H1 (cell line): ENCODE measurements around the gene C1GALT1. TPM values are rescaled to one million over a fixed set of nuclear protein-coding genes. Genes with fewer than 3 reads are reported as not detected.

Source experiments
- HDAC2 ChIP-seq, 2 experiments: fragments of 300-600 bp in 1 of 2; sonication (generic) in 1 of 2; IDR thresholded peaks; 2 replicates each; pipeline ENCODE4 v1.6.1; 2011 to 2012; ENCODE audit warnings: low read depth in 2 of 2, low read length in 2 of 2, mild to moderate bottlenecking in 2 of 2, moderate library complexity in 2 of 2, borderline replicate concordance in 1 of 2, inconsistent platforms in 1 of 2
- JUND ChIP-seq: IDR thresholded peaks from 2 replicates; pipeline ENCODE4 v1.6.1; 2011; ENCODE audit warnings: mild to moderate bottlenecking, improper control_type of control experiment, low read length
- SP2 ChIP-seq: IDR thresholded peaks from 2 replicates; pipeline ENCODE4 v1.6.1; 2012; ENCODE audit warnings: mild to moderate bottlenecking, low read length, inconsistent platforms
- TAF7 ChIP-seq: optimal IDR thresholded peaks from 2 replicates; pipeline ENCODE3; 2011; ENCODE audit warnings: low read depth, mild to moderate bottlenecking, inconsistent platforms, low read length, moderate library complexity, borderline replicate concordance
- polyA plus RNA-seq, 7 experiments: library from polyadenylated mRNA; depleted of rRNA in 3 of 7; stranded (reverse) in 5 of 7; unstranded in 2 of 7; fragments of >200 nt in 5 of 7; fragments of 200-250 nt in 2 of 7; gene quantifications; 1 replicate in 5 of 7; 2 replicates in 1 of 7; 4 replicates in 1 of 7; pipeline versions ENCODE4 v1.2.1 to v1.2.3, GENCODE V29; 2011 to 2013; ENCODE audit warnings: missing spikeins in 2 of 7, mixed read lengths in 2 of 7
- total RNA-seq: library from RNA; stranded (reverse); fragmentation: NEBNext Ultra II Directional; extraction: Animal tissue kit (Norgen Biotek cat#: 25700); gene quantifications from 2 replicates; pipeline ENCODE4 v1.2.1, GENCODE V29; 2021

C1GALT1 gene
- total and polyA plus RNA-seq, 2 of the 8 experiments (the other 6 are each of a cell fraction or from before 2014, with no cell fraction given) = 18.7 to 94.2 TPM

GRCh38 chr7:7257899-7258692, 75.8 kb downstream of the C1GALT1 start (continued):
- TF ChIP-seq HDAC2 (IDR thresholded peaks at IDR 0.05; ENCODE audit: borderline replicate concordance in 1 of 2, low read depth in 2 of 2, low read length in 2 of 2) (no peak), TAF7 (no peak), SP2 (no peak), JUND (no peak)
- TF ChIP-seq, all 59 proteins: peak for 0
